GM20431 (cell line): ENCODE results near the gene MGMT.

Source experiments
- in situ Hi-C: fragments of 300-500 bp; cut with MseI, MboI; formaldehyde crosslinking; loops from one replicate; pipeline ENCODE4 v1.15.0; 2020; ENCODE audit warnings: low sequenced_read_pairs; ENCODE audit not compliant: unreplicated experiment

Gene MGMT

GRCh38 chr10:129491123-129491734 lies 24.2 kb downstream of the MGMT start:
- in situ Hi-C loops, result no loop called here

- in situ Hi-C loops, result no loop called here
These were observed 27.1 kb downstream of the MGMT start for GRCh38 chr10:129494176-129494575.

GRCh38 chr10:129494740-129495139 lies 27.7 kb downstream of the MGMT start:
- in situ Hi-C loops, result no loop called here

GRCh38 chr10:129495256-129495655 lies 28.2 kb downstream of the MGMT start:
- in situ Hi-C loops, result no loop called here

GRCh38 chr10:129495698-129496097 lies 28.7 kb downstream of the MGMT start:
- in situ Hi-C loops, result no loop called here

- in situ Hi-C loops, result no loop called here
These were observed 30.0 kb downstream of the MGMT start for GRCh38 chr10:129497013-129497412.

GRCh38 chr10:129498680-129499079 lies 31.6 kb downstream of the MGMT start:
- in situ Hi-C loops, result no loop called here

GRCh38 chr10:129500617-129501339 lies 33.7 kb downstream of the MGMT start:
- in situ Hi-C loops, result no loop called here

GRCh38 chr10:129501652-129502436 lies 34.8 kb downstream of the MGMT start:
- in situ Hi-C loops, result no loop called here

GRCh38 chr10:129502448-129502847 lies 35.4 kb downstream of the MGMT start:
- in situ Hi-C loops, result no loop called here

GRCh38 chr10:129505500-129506075 lies 38.5 kb downstream of the MGMT start:
- in situ Hi-C loops, result no loop called here

GRCh38 chr10:129506101-129506797 lies 39.2 kb downstream of the MGMT start:
- in situ Hi-C loops, result no loop called here

GRCh38 chr10:129507216-129507889 lies 40.3 kb downstream of the MGMT start:
- in situ Hi-C loops, result no loop called here

- in situ Hi-C loops, result no loop called here
These were observed 42.1 kb downstream of the MGMT start for GRCh38 chr10:129509155-129509554.

GRCh38 chr10:129509835-129510234 lies 42.8 kb downstream of the MGMT start:
- in situ Hi-C loops, result no loop called here

- in situ Hi-C loops, result no loop called here
These were observed 44.0 kb downstream of the MGMT start for GRCh38 chr10:129511086-129511485.

GRCh38 chr10:129511758-129512157 lies 44.7 kb downstream of the MGMT start:
- in situ Hi-C loops, result no loop called here

- in situ Hi-C loops, result no loop called here
These were observed 46.3 kb downstream of the MGMT start for GRCh38 chr10:129513312-129513711.

GRCh38 chr10:129514568-129515451 lies 47.8 kb downstream of the MGMT start:
- in situ Hi-C loops, result no loop called here
